ENCODE measurements around the gene AHNAK.

The AHNAK gene

DNA sequence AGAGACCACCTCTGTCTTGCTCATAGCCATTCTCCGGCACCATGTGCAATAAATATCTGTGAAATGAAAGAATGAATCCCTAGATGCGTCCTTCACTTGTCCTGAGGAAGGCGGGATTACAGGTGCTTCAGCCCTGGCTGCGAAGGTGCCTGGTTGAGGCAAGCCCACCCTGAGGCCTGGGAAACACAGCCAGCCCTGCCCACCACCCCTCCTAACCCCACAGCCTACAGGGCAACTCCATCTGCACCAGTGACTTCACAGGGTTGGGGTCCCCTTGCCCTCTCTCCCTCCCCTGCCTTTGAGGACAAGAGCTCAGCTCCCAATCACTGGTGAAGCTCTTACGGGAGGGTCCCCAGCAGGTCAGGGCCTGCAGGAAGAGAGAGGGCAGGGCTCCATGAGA, 145.2 kb downstream of the AHNAK start:
- Histone ChIP-seq H3K36me3 (ENCODE audit: control insufficient read depth, insufficient read depth, low read length) (no peaks in the 10 kb centered on the region), H3K4me1 (ENCODE audit: control insufficient read depth, insufficient read depth, low read length, poor library complexity, severe bottlenecking) (peaks cover 41% of the 10 kb centered on the region), H3K27ac (ENCODE audit: low read depth, low read length, severe bottlenecking) (peak overlapping the region; percentile 7), H3K9me3 (ENCODE audit: control insufficient read depth, low read length) (no peaks in the 10 kb centered on the region), H3K4me3 (ENCODE audit: extremely low read depth, insufficient read depth, low read length, poor library complexity, severe bottlenecking) (no peak overlapping the region)
- WGBS, 2 experiments (ENCODE audit: insufficient coverage in 2 of 2) = 100% methylated on average over 2 to 3 of the region's 5 CpGs

DNA sequence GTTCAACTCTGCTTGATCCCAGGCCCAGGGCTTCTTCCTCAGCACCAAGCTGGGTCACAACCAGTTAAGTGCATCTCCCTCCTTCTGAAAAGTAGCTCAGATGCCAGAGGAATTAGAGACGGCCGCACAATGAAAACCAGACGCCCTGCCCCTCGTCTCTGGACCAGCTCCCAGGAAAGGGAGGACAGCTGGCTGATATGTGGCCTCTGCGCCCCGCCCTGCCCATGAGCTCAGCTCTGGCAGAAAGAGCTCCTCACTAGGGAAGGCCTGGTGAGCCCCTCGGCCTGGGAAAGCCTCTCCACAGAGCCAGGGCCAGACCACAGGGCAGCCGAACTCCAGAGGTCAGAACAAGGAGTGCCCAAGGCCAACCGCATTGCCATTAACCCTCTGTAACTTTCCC, 145.8 kb downstream of the AHNAK start:
- Histone ChIP-seq H3K4me1 (ENCODE audit: control insufficient read depth, insufficient read depth, low read length, poor library complexity, severe bottlenecking) (peaks cover 45% of the 10 kb centered on the region), H3K9me3 (ENCODE audit: control insufficient read depth, low read length) (no peaks in the 10 kb centered on the region), H3K36me3 (ENCODE audit: control insufficient read depth, insufficient read depth, low read length) (no peaks in the 10 kb centered on the region), H3K27ac (ENCODE audit: low read depth, low read length, severe bottlenecking) (peak overlapping the region; percentile 7), H3K4me3 (ENCODE audit: extremely low read depth, insufficient read depth, low read length, poor library complexity, severe bottlenecking) (no peak overlapping the region)
- 86% methylated on average over 7 to 9 of the region's 9 CpGs for WGBS, 2 experiments (ENCODE audit: insufficient coverage in 2 of 2)

DNA sequence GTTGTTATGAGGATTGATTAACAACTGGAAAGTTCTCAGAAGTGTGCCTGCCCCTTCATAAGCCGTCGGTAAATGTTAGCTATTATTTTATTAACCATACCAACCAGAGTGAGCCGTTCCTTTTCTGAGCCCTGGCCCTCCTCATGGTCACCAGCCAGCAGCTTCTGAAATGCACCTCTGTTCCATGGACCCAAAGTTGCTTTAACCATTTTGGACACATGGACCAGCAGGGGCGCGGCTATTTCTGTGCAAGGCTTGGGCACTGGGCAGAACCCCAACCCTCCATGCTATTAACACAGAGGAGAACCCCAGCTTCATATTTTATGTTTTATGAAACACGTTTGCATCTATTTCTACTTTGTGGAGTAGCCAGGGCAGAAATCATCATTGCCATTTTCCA, 146.3 kb downstream of the AHNAK start:
- Histone ChIP-seq H3K4me3 (ENCODE audit: extremely low read depth, insufficient read depth, low read length, poor library complexity, severe bottlenecking) (no peak overlapping the region), H3K36me3 (ENCODE audit: control insufficient read depth, insufficient read depth, low read length) (no peaks in the 10 kb centered on the region), H3K27ac (ENCODE audit: low read depth, low read length, severe bottlenecking) (peak overlapping the region; percentile 36), H3K9me3 (ENCODE audit: control insufficient read depth, low read length) (no peaks in the 10 kb centered on the region), H3K4me1 (ENCODE audit: control insufficient read depth, insufficient read depth, low read length, poor library complexity, severe bottlenecking) (peaks cover 48% of the 10 kb centered on the region)
- WGBS, 2 experiments (ENCODE audit: insufficient coverage in 2 of 2) = 94 to 97% methylated on average over 5 to 6 of the region's 6 CpGs

GRCh38 chr11:62399878-62400266, 146.7 kb downstream of the AHNAK start:
- no peaks in the 10 kb centered on the region for H3K36me3 ChIP-seq (ENCODE audit: control insufficient read depth, insufficient read depth, low read length)
- H3K9me3 ChIP-seq (ENCODE audit: control insufficient read depth, low read length) = no peaks in the 10 kb centered on the region
- peaks cover 50% of the 10 kb centered on the region for H3K4me1 ChIP-seq (ENCODE audit: control insufficient read depth, insufficient read depth, low read length, poor library complexity, severe bottlenecking)
- peak overlapping the region; percentile 36 for H3K27ac ChIP-seq (ENCODE audit: low read depth, low read length, severe bottlenecking)
- WGBS, 2 experiments (ENCODE audit: insufficient coverage in 2 of 2) = 71 to 83% methylated on average over 5 to 6 of the region's 7 CpGs
- H3K4me3 ChIP-seq (ENCODE audit: extremely low read depth, insufficient read depth, low read length, poor library complexity, severe bottlenecking) = no peak overlapping the region

DNA sequence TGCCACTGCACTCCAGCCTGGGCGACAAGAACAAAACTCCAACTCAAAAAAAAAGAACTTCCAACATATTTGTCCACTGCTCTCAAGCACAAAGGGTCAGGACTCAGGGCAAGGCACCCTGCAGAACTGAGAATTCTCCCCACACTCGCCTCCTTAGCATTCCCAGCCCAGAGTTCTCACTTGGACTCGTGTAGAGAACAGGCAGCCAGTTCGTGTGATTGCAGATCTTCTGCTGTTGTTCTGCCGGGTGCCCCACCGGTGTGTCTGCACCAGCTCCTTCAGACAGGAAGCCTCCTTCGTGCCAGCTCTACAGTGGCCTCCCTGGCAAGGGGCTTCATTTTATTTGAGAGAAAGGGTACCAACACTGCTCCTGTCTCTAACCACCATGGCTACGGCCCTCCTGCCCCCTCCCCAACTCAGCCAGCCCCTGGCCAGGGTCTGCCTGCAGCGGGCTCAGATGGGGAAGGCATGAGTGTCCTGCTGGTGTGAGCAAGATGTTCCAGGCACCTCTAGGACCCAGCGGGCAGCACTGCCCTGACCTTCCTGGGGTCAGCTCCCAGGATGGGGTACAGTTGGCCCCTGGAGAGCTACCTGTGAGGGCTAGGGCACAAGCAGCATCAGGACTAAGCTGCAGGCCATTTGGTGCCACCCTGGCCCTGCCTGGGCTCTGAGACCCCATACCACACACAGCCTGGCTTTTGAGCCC, 147.3 kb downstream of the AHNAK start:
- peak overlapping the region; percentile 89 for H3K27ac ChIP-seq (ENCODE audit: low read depth, low read length, severe bottlenecking)
- peaks cover 50% of the 10 kb centered on the region for H3K4me1 ChIP-seq (ENCODE audit: control insufficient read depth, insufficient read depth, low read length, poor library complexity, severe bottlenecking)
- H3K9me3 ChIP-seq (ENCODE audit: control insufficient read depth, low read length) = no peaks in the 10 kb centered on the region
- H3K36me3 ChIP-seq (ENCODE audit: control insufficient read depth, insufficient read depth, low read length) = no peaks in the 10 kb centered on the region
- no peak overlapping the region for H3K4me3 ChIP-seq (ENCODE audit: extremely low read depth, insufficient read depth, low read length, poor library complexity, severe bottlenecking)
- 83 to 90% methylated on average over 6 to 7 of the region's 10 CpGs for WGBS, 2 experiments (ENCODE audit: insufficient coverage in 2 of 2)

DNA sequence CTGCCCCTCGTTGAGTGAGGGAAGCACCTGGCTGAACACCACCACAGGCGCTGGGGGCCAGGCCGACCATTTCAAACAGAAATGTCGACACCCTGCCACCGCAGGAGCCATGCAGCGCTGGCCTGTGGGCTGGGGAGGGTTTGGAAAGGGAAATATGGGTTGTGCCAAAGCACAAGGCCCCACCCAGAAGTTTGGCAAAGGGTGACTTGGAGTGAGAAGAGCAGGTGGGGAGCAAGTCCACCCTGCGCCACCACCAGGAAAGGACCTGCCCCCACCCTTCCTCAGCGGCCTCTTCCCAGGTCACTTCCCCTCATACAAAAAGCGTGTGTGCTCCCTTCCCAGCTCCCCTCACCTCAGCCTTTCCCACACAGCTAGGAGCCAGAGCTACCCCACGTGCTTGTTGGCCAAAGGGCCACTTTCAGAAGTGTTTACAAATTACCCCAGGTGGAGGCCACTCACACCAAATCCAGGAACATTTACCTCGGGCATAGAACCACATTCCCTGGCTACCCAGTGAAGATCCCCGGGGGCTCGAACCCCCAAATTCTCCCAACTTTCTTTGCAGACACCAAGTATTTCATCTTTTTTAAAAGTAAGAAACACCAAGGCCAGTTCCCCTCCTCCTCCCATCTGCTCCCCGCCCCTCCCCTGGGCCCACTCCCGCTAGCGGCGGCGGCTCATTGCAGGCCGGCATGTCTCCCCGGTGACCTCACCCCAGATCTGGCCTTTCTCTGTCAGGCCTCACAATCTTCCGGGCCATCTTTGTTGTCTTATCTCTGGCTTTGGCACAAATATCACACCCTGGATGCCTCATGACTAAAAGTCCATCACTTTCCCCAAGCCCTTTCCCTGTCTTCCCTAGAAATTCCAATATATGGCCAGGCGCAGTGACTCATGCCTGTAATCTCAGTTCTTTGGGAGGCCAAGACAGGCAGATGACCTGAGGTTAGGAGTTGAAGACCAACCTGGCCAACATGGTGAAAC, 148.3 kb downstream of the AHNAK start:
- no peaks in the 10 kb centered on the region for H3K9me3 ChIP-seq (ENCODE audit: control insufficient read depth, low read length)
- H3K27ac ChIP-seq (ENCODE audit: low read depth, low read length, severe bottlenecking) = peak overlapping the region; percentile 89
- WGBS, 2 experiments (ENCODE audit: insufficient coverage in 2 of 2) = 57 to 62% methylated on average over 17 to 22 of the region's 22 CpGs
- H3K36me3 ChIP-seq (ENCODE audit: control insufficient read depth, insufficient read depth, low read length) = no peaks in the 10 kb centered on the region
- H3K4me3 ChIP-seq (ENCODE audit: extremely low read depth, insufficient read depth, low read length, poor library complexity, severe bottlenecking) = no peak overlapping the region
- peaks cover 50% of the 10 kb centered on the region for H3K4me1 ChIP-seq (ENCODE audit: control insufficient read depth, insufficient read depth, low read length, poor library complexity, severe bottlenecking)

DNA sequence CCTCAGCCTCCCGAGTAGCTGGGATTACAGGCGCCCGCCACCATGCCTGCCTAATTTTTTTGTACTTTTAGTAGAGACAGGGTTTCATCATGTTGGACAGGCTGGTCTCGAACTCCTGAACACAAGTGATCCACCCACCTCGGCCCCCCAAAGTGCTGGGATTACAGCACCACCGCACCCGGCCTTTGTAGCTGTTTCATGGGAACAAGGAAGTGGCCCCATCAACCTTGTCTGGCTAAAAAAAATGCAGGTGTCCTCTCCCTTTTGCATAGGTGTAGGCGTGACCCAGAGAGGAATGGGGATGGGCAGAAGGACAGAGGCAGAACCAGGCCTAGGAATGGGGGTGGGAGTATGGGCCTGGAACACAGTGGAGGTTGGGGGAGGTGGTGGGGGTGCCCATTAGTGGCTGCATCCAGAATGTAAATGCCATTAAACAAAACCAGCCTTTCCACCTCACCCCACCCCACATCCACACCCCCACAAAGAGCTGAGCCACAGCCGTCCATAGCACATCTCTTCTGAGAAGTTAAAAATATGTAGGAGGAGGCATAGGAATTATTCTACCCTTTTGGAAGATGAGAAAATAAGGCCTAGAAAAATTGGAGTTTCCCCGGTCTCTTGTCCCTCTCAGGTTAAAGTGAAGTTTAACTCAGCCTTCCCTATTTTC, 150.6 kb downstream of the AHNAK start:
- Histone ChIP-seq H3K27ac (ENCODE audit: low read depth, low read length, severe bottlenecking) (no peak overlapping the region), H3K36me3 (ENCODE audit: control insufficient read depth, insufficient read depth, low read length) (no peaks in the 10 kb centered on the region), H3K9me3 (ENCODE audit: control insufficient read depth, low read length) (no peaks in the 10 kb centered on the region), H3K4me3 (ENCODE audit: extremely low read depth, insufficient read depth, low read length, poor library complexity, severe bottlenecking) (no peak overlapping the region), H3K4me1 (ENCODE audit: control insufficient read depth, insufficient read depth, low read length, poor library complexity, severe bottlenecking) (peaks cover 47% of the 10 kb centered on the region)
- WGBS, 2 experiments (ENCODE audit: insufficient coverage in 2 of 2) = 92 to 95% methylated on average over 5 to 7 of the region's 10 CpGs

DNA sequence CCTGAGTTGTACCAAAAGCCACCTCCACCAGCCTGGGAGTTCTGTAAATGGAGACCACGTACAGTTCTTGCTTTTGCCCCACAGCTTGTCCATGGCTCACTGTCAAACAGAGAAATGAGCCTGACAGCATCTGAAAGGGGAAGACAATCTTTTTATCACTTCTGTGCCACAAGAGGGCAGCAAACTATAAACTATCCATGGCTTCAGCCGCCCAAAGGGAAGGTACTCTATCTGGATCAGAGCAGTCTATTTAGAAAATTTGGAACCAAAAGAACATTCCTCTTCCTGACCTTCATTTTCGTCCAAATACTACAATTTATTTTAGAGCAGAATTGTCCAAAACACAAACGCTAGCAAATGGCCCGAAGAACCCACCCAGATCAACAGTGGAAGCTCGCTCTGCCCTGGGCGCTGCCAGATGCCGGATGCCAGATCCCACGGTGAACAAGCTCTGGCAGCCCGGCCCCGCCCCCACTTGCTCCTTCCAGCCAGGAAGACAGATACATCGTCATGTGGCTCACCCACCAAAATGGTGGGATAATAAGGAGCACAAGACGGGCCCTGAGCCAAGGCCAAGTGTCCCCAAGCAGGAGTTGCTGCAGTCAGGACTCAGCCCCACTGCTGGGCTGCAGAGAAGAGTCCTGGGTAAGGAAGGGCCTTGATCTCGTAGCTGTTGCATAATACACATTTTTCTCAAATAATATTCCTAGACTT, 151.6 kb downstream of the AHNAK start:
- Histone ChIP-seq H3K36me3 (ENCODE audit: control insufficient read depth, insufficient read depth, low read length) (no peaks in the 10 kb centered on the region), H3K4me3 (ENCODE audit: extremely low read depth, insufficient read depth, low read length, poor library complexity, severe bottlenecking) (peak overlapping the region; percentile 6), H3K27ac (ENCODE audit: low read depth, low read length, severe bottlenecking) (peak overlapping the region; percentile 45), H3K4me1 (ENCODE audit: control insufficient read depth, insufficient read depth, low read length, poor library complexity, severe bottlenecking) (peaks cover 37% of the 10 kb centered on the region), H3K9me3 (ENCODE audit: control insufficient read depth, low read length) (no peaks in the 10 kb centered on the region)
- WGBS, 2 experiments (ENCODE audit: insufficient coverage in 2 of 2) = 14 to 17% methylated on average over 7 to 8 of the region's 14 CpGs

GRCh38 chr11:62393735-62394134, 152.9 kb downstream of the AHNAK start:
- Histone ChIP-seq H3K27ac (ENCODE audit: low read depth, low read length, severe bottlenecking) (no peak overlapping the region), H3K9me3 (ENCODE audit: control insufficient read depth, low read length) (no peaks in the 10 kb centered on the region), H3K36me3 (ENCODE audit: control insufficient read depth, insufficient read depth, low read length) (no peaks in the 10 kb centered on the region), H3K4me1 (ENCODE audit: control insufficient read depth, insufficient read depth, low read length, poor library complexity, severe bottlenecking) (peaks cover 25% of the 10 kb centered on the region), H3K4me3 (ENCODE audit: extremely low read depth, insufficient read depth, low read length, poor library complexity, severe bottlenecking) (no peak overlapping the region)
- 84 to 93% methylated on average over 3 of the region's 5 CpGs for WGBS, 2 experiments (ENCODE audit: insufficient coverage in 2 of 2)

GRCh38 chr11:62393061-62393611, 153.5 kb downstream of the AHNAK start:
- Histone ChIP-seq H3K27ac (ENCODE audit: low read depth, low read length, severe bottlenecking) (no peak overlapping the region), H3K9me3 (ENCODE audit: control insufficient read depth, low read length) (no peaks in the 10 kb centered on the region), H3K36me3 (ENCODE audit: control insufficient read depth, insufficient read depth, low read length) (no peaks in the 10 kb centered on the region), H3K4me3 (ENCODE audit: extremely low read depth, insufficient read depth, low read length, poor library complexity, severe bottlenecking) (no peak overlapping the region), H3K4me1 (ENCODE audit: control insufficient read depth, insufficient read depth, low read length, poor library complexity, severe bottlenecking) (peaks cover 19% of the 10 kb centered on the region)
- WGBS, 2 experiments (ENCODE audit: insufficient coverage in 2 of 2) = 83 to 89% methylated on average over 6 to 12 of the region's 12 CpGs
